GM10248 (cell line): ENCODE results near the gene DUOXA1.

Experiments used
- CTCF ChIA-PET: fragments of 300-600 bp; sonication (Branson Sonifier 250); formaldehyde crosslinking; extraction: SDS; loops from one replicate; lab custom pipeline; 2021; ENCODE audit warnings: antibody characterized with exemption; lab: Yijun Ruan, JAX
- POLR2A ChIA-PET: fragments of 350-650 bp; sonication (Branson Sonifier 250); formaldehyde crosslinking; extraction: SDS; loops from one replicate; lab custom pipeline; 2020; ENCODE audit warnings: antibody characterized with exemption; lab: Yijun Ruan, JAX
- DNase-seq: peaks from one replicate; pipeline ENCODE4 v3.0.0; 2012; ENCODE audit errors: extremely low spot score
- TF ChIP-seq, protein P1 (sequence below): IDR thresholded peaks from 2 replicates; pipeline ENCODE4 v1.5.1; 2012; ENCODE audit warnings: mild to moderate bottlenecking, low read depth; ENCODE audit errors: extremely low read depth, missing control alignments, control extremely low read depth

DUOXA1 gene

DNA sequence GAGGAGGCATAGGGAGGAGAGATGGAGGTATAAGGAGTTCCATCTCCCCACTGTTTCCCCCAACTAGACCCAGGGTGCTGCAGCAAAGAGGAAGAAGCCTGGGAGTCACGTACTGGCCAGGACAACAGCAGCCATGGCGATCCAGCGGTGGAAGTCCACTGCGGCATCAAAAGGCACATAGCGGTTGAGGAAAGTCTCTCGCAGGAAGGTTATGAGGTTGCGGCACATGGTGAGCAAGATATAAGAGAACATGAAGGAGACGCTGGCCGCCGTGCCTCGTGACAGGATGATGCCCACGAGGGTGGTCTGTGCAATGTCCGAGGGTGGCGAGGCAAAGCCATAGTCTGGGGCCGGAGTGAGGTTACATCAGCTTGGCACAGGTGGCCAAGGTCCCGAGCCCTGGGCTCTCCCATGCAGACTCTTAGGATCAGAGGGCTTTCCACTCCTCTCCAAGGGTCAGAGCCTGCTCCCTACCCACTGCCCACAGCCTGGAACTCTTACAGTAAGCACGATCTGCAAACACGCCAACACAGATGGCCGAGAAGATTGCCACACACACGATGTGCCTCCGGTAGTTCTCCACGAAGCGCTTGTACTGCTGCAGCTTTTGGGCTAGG lies 30.0 kb downstream of the DUOXA1 start:
- POLR2A ChIA-PET = no interaction called here
- CTCF ChIA-PET = no interaction called here
- no peak for DNase-seq

DNA sequence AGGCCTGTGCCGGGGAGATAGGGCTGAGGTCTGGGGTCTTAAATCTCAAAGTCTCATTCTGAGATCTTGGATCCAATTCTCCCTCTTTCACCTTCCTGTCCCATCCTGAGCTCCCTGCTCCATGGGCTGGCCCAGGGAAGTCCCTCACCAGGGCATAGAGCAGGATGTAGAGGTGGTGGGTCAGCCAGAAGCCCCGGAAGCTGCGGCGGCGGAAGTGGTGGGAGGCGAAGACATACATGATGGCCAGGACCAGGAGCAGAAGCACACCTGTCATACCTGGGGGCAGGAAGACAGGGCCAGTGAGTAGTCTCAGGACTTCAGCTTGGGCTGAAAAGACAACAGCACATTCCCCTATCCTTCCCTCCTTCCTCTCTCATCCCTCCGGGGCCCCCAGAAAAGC lies 32.2 kb downstream of the DUOXA1 start:
- ChIA-PET POLR2A (no interaction called here), CTCF (interaction anchor here (1.5 to 2.5 kb wide), 3 partner anchors 8 to 21 kb away, joined by 3 to 14 read pairs (median 5); no protein-coding TSS in a partner anchor)
- TF ChIP-seq, protein P1, sequence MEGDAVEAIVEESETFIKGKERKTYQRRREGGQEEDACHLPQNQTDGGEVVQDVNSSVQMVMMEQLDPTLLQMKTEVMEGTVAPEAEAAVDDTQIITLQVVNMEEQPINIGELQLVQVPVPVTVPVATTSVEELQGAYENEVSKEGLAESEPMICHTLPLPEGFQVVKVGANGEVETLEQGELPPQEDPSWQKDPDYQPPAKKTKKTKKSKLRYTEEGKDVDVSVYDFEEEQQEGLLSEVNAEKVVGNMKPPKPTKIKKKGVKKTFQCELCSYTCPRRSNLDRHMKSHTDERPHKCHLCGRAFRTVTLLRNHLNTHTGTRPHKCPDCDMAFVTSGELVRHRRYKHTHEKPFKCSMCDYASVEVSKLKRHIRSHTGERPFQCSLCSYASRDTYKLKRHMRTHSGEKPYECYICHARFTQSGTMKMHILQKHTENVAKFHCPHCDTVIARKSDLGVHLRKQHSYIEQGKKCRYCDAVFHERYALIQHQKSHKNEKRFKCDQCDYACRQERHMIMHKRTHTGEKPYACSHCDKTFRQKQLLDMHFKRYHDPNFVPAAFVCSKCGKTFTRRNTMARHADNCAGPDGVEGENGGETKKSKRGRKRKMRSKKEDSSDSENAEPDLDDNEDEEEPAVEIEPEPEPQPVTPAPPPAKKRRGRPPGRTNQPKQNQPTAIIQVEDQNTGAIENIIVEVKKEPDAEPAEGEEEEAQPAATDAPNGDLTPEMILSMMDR = no peak

More for the DNA sequence above, 30.0 kb downstream of the DUOXA1 start:
- TF ChIP-seq, protein P1 = no peak

GRCh38 chr15:45095661-45096060 lies 34.0 kb downstream of the DUOXA1 start:
- TF ChIP-seq, protein P1 = no peak
- POLR2A ChIA-PET = no interaction called here
- DNase-seq = no peak
- CTCF ChIA-PET = interaction anchor here (0.7 to 3.8 kb wide), 2 partner anchors 19 to 23 kb away, joined by 3 to 16 read pairs; no protein-coding TSS in a partner anchor

More for the DNA sequence above, 32.2 kb downstream of the DUOXA1 start:
- DNase-seq = no peak

DNA sequence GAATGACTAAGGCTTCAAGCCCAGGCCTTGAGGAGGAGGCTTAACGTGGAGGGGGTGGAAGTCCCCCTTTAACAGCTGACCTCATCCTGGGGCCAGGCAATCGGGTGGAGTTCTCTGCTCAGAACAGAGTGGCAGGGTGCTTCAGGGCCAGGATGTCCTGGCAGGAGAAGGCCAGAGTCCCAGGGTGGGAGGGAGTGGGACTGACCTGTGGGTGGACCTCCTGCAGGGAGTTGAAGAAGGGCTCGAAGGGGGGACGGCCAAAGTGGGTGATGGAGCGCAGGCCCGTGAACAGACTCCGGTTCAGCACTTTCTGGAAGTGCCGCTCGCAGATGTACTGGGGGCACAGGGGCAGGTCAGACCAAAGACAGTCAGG lies 35.3 kb downstream of the DUOXA1 start:
- ChIA-PET CTCF (interaction anchor here (1.0 to 3.8 kb wide), 2 partner anchors 24 to 32 kb away, joined by 3 to 16 read pairs; no protein-coding TSS in a partner anchor), POLR2A (no interaction called here)
- DNase-seq = no peak
- TF ChIP-seq, protein P1 = no peak

DNA sequence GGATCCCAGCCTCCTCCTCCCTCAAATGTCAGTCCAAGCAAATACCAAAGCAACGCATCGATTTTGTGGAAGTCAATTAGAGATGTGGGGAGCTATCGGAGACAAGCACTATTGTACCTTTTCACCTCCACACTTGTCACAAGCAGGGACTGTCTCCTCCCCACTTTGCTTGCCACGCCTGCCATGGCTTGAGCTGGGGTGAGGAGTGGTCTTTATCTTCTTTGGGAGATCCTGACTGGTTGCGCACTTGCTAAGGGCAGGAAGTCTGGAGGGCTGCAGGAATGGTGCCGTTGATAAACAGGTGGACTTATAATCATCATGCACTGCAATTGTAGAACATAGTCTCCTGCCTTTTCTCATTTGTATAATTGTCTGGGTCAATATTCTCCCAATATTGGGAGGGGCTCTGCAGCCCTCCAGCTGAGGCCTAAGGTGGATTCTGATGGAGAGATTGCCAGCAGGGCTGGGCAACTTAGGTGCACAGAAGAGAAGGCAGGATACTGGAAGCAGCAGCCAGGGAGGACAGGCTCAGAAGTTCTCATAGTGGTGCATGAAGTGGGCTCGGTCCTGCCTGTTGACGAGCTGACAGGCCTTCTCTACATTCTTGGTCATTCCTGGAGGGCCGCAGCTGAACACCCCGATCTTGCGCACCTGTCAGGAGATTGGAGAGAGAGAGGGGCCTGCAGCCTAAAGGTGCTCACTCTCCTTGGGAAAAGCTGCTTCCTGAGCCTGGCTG lies 35.9 kb downstream of the DUOXA1 start:
- TF ChIP-seq, protein P1 = no peak
- CTCF ChIA-PET = interaction anchor here (1.0 to 3.8 kb wide), 4 partner anchors 11 to 56 kb away, joined by 3 to 16 read pairs (median 3); no protein-coding TSS in a partner anchor
- POLR2A ChIA-PET = no interaction called here
- DNase-seq = no peak

GRCh38 chr15:45093013-45093412 lies 36.7 kb downstream of the DUOXA1 start:
- POLR2A ChIA-PET = no interaction called here
- TF ChIP-seq, protein P1 = no peak
- CTCF ChIA-PET = interaction anchor here (1.2 to 3.8 kb wide), 3 partner anchors 10 to 56 kb away, joined by 3 to 16 read pairs (median 3); no protein-coding TSS in a partner anchor
- DNase-seq = no peak
